T47D (cell line): ENCODE results near the gene SH3GL3.

ENCODE experiments used
- DNase-seq, 2 experiments: peaks; one replicate each; pipeline versions ENCODE4 v3.0.0 to v3.0.0-alpha.2; 2011 to 2012; ENCODE audit warnings: low read depth in 1 of 2, low spot score in 1 of 2
- JUND ChIP-seq: IDR thresholded peaks from 2 replicates; pipeline ENCODE4 v1.6.1; 2012; ENCODE audit warnings: low read depth
- in situ Hi-C: cut with HindIII; loops from 2 replicates; pipeline ENCODE4 v1.10.0; 2016; ENCODE audit warnings: low sequenced_read_pairs, low pct_unique_long_range_greater_than_20kb

The SH3GL3 gene

GRCh38 chr15:83643201-83643600, 196.1 kb downstream of the SH3GL3 start:
- no peak for DNase-seq
- in situ Hi-C loops, result no loop called here
- no peak for TF ChIP-seq JUND

- in situ Hi-C loops, result no loop called here
- TF ChIP-seq JUND, result no peak
These were observed 197.3 kb downstream of the SH3GL3 start for GRCh38 chr15:83644439-83644838.

GRCh38 chr15:83650831-83651230, 203.7 kb downstream of the SH3GL3 start:
- in situ Hi-C loops, result no loop called here

More at GRCh38 chr15:83644439-83644838, 197.3 kb downstream of the SH3GL3 start:
- DNase-seq, result no peak

GRCh38 chr15:83651541-83651940, 204.4 kb downstream of the SH3GL3 start:
- no peak for TF ChIP-seq JUND
- in situ Hi-C loops, result no loop called here
- DNase-seq, result peak in 1 of 2 experiments; percentile 61

More at GRCh38 chr15:83650831-83651230, 203.7 kb downstream of the SH3GL3 start:
- no peak for TF ChIP-seq JUND
- no peak for DNase-seq

GRCh38 chr15:83652626-83653204, 205.6 kb downstream of the SH3GL3 start:
- TF ChIP-seq JUND, result no peak
- no peak for DNase-seq
- in situ Hi-C loops, result no loop called here

GRCh38 chr15:83653288-83653638, 206.1 kb downstream of the SH3GL3 start:
- in situ Hi-C loops, result no loop called here
- DNase-seq, result no peak

GRCh38 chr15:83653639-83654378, 206.7 kb downstream of the SH3GL3 start, which contains the start of gene ADAMTSL3:
ADAMTSL3 (plus strand) TSS chr15:83654123; CDS start chr15:83655762, 1,639 bp downstream.
- no peak for TF ChIP-seq JUND
- DNase-seq, result peak; percentile 75 to 88
- in situ Hi-C loops, result no loop called here

More at GRCh38 chr15:83653288-83653638, 206.1 kb downstream of the SH3GL3 start:
- TF ChIP-seq JUND, result no peak

GRCh38 chr15:83654379-83655236, 207.5 kb downstream of the SH3GL3 start:
- no peak for DNase-seq
- in situ Hi-C loops, result no loop called here
- no peak for TF ChIP-seq JUND

- TF ChIP-seq JUND, result no peak
- DNase-seq, result no peak
- in situ Hi-C loops, result no loop called here
These were observed 208.1 kb downstream of the SH3GL3 start for GRCh38 chr15:83655237-83655616.

- DNase-seq, result no peak
- no peak for TF ChIP-seq JUND
- in situ Hi-C loops, result no loop called here
These were observed 209.1 kb downstream of the SH3GL3 start for GRCh38 chr15:83656192-83656591.

GRCh38 chr15:83656943-83657528, 209.9 kb downstream of the SH3GL3 start:
- DNase-seq, result no peak
- in situ Hi-C loops, result no loop called here
- TF ChIP-seq JUND, result no peak

- in situ Hi-C loops, result no loop called here
- no peak for DNase-seq
- no peak for TF ChIP-seq JUND
These were observed 210.4 kb downstream of the SH3GL3 start for GRCh38 chr15:83657549-83657948.
